Stimulated activated CD8-positive, alpha-beta memory T cell treated with anti-CD3 and anti-CD28 coated beads, Interleukin-7, amount 100 ng/mL, for 4 hours (primary cell): ENCODE measurements around the gene SLC30A2.

ENCODE experiments used
- DNase-seq, 2 donors: peaks; one replicate each; pipeline ENCODE4 v3.0.0-alpha.2; 2020; ENCODE audit warnings: low read depth in 2 of 2

The SLC30A2 gene

GRCh38 chr1:25996966-25997827 lies 48.7 kb downstream of the SLC30A2 start:
- DNase-seq = no peak

GRCh38 chr1:25994402-25995150 lies 51.3 kb downstream of the SLC30A2 start:
- DNase-seq = no peak

- no peak for DNase-seq
Measured at GRCh38 chr1:25993197-25993951, 52.5 kb downstream of the SLC30A2 start.

- DNase-seq = no peak
Measured at GRCh38 chr1:25992689-25993171, 53.2 kb downstream of the SLC30A2 start.

GRCh38 chr1:25991937-25992688 lies 53.8 kb downstream of the SLC30A2 start:
- DNase-seq = no peak

GRCh38 chr1:25990702-25991395 lies 55.1 kb downstream of the SLC30A2 start:
- peak; percentile 27 to 29 for DNase-seq

GRCh38 chr1:25990251-25990650 lies 55.7 kb downstream of the SLC30A2 start:
- DNase-seq = no peak

- DNase-seq = no peak
Measured at GRCh38 chr1:25989440-25990234, 56.3 kb downstream of the SLC30A2 start.

- DNase-seq = no peak
Measured at GRCh38 chr1:25987951-25988350, 58.0 kb downstream of the SLC30A2 start.
